ENCODE results near the gene B3GAT1.

The B3GAT1 gene

DNA sequence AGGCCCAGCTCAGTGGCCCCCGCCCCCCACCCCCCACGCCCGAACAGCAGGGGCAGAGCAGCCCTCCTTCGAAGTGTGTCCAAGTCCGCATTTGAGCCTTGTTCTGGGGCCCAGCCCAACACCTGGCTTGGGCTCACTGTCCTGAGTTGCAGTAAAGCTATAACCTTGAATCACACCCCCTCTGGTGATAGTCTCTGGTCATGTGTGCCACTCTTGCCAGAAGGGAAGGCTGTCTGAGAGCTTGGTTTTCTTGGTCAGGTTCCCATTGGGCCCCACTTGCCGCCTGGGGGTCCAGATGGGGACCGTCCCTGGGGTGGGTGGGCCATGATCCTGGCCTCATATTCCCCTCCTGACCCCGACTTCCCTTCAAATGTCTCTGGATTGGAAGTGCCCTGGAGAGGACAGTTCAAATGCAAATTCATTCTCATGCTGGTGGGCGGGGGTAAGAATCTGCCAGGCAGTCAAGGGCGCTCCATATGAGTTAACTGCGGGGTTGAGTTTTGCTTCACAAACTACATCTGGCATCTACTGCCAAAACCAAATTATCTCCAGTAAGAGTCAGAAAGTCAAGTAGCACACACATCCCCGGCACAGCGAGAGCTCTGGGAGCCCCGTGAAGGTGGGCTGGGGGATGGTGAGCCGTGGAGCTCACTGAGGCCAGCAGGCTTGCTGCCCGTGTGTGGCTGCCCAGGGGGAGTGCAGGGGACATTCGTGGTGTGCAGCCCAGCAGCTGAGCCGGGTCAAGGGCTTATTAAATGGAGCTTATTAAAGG lies 35.7 kb downstream of the B3GAT1 start:
- Histone ChIP-seq H3K4me2 (ENCODE audit: low read depth, low read length) (no peak overlapping the region), H3K27me3 (replicated peaks; ENCODE audit: insufficient read depth, low read length) (no peaks in the 10 kb centered on the region), H3K9me2 (replicated peaks; ENCODE audit: insufficient read depth, low read length) (no peaks in the 10 kb centered on the region), H2AFZ (ENCODE audit: low read length) (no peak overlapping the region), H3K9me3 (replicated peaks; ENCODE audit: insufficient read depth, low read length) (no peaks in the 10 kb centered on the region), H3K9ac (ENCODE audit: low read length) (no peak overlapping the region), H3K36me3 (replicated peaks; ENCODE audit: insufficient read depth, low read length) (no peaks in the 10 kb centered on the region), H3K79me2 (ENCODE audit: low read length) (no peaks in the 10 kb centered on the region), H3K4me3 (ENCODE audit: low read length) (no peak overlapping the region), H3K27ac (ENCODE audit: low read length) (no peak overlapping the region), H4K20me1 (ENCODE audit: insufficient read depth, low read length) (no peaks in the 10 kb centered on the region), H3F3A (ENCODE audit: insufficient read depth, low read length) (no peaks in the 10 kb centered on the region), H3K4me1 (ENCODE audit: low read length) (no peaks in the 10 kb centered on the region)
- no peak for DNase-seq
- no peak for TF ChIP-seq EZH2 (optimal IDR thresholded peaks at IDR 0.05; ENCODE audit: low read depth, low read length)
- no peak for TF ChIP-seq CTCF (IDR thresholded peaks at IDR 0.05; ENCODE audit: low read length)
- TF ChIP-seq EZH2phosphoT487 (IDR thresholded peaks at IDR 0.05; ENCODE audit: low read length): no peak

DNA sequence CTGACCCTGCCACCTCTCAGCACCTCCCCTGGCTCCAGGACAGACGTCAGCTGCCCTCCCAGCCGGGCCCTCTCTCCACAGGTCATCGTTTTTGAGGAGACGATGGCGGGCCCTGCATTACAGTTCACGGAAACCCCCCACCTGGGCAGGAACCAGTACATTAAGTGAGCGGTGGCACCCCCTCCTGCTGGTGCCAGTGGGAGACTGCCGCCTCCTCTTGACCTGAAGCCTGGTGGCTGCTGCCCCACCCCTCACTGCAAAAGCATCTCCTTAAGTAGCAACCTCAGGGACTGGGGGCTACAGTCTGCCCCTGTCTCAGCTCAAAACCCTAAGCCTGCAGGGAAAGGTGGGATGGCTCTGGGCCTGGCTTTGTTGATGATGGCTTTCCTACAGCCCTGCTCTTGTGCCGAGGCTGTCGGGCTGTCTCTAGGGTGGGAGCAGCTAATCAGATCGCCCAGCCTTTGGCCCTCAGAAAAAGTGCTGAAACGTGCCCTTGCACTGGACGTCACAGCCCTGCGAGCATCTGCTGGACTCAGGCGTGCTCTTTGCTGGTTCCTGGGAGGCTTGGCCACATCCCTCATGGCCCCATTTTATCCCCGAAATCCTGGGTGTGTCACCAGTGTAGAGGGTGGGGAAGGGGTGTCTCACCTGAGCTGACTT lies 37.0 kb downstream of the B3GAT1 start:
- no peaks in the 10 kb centered on the region for H3K27me3 ChIP-seq (replicated peaks; ENCODE audit: insufficient read depth, low read length)
- H3K27ac ChIP-seq (ENCODE audit: low read length): no peak overlapping the region
- no peaks in the 10 kb centered on the region for H3K4me1 ChIP-seq (ENCODE audit: low read length)
- H3K9ac ChIP-seq (ENCODE audit: low read length): no peak overlapping the region
- no peaks in the 10 kb centered on the region for H3K9me3 ChIP-seq (replicated peaks; ENCODE audit: insufficient read depth, low read length)
- no peak overlapping the region for H3K4me2 ChIP-seq (ENCODE audit: low read depth, low read length)
- H3K36me3 ChIP-seq (replicated peaks; ENCODE audit: insufficient read depth, low read length): no peaks in the 10 kb centered on the region
- no peaks in the 10 kb centered on the region for H4K20me1 ChIP-seq (ENCODE audit: insufficient read depth, low read length)
- no peaks in the 10 kb centered on the region for H3K9me2 ChIP-seq (replicated peaks; ENCODE audit: insufficient read depth, low read length)
- H3K4me3 ChIP-seq (ENCODE audit: low read length): no peak overlapping the region
- no peaks in the 10 kb centered on the region for H3K79me2 ChIP-seq (ENCODE audit: low read length)
- TF ChIP-seq CTCF (IDR thresholded peaks at IDR 0.05; ENCODE audit: low read length): no peak
- TF ChIP-seq EZH2 (optimal IDR thresholded peaks at IDR 0.05; ENCODE audit: low read depth, low read length): no peak
- TF ChIP-seq EZH2phosphoT487 (IDR thresholded peaks at IDR 0.05; ENCODE audit: low read length): no peak
- DNase-seq: no peak
- no peaks in the 10 kb centered on the region for H3F3A ChIP-seq (ENCODE audit: insufficient read depth, low read length)
- H2AFZ ChIP-seq (ENCODE audit: low read length): no peak overlapping the region

DNA sequence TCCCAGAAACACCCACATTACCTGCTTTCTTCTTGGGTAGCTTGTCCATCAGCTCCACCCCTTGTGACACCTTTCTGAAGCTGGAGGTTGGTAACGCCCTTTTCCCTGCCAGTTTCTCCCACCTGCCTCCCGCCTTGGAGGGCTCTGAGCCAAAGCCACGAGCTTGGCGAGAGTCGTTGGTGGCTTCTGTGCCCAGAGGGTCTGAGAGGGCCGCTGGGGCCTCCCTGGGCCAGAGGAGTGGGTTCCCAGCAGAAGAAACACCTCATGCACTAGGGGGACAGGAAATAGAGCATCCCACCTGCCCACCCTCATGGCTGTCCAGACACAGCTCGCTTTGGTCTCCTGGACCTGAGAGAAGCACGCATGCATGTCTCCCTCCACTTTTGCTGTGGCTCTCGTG lies 37.9 kb downstream of the B3GAT1 start:
- Histone ChIP-seq H3K9ac (ENCODE audit: low read length) (no peak overlapping the region), H4K20me1 (ENCODE audit: insufficient read depth, low read length) (no peaks in the 10 kb centered on the region), H3F3A (ENCODE audit: insufficient read depth, low read length) (no peaks in the 10 kb centered on the region), H3K36me3 (replicated peaks; ENCODE audit: insufficient read depth, low read length) (no peaks in the 10 kb centered on the region), H2AFZ (ENCODE audit: low read length) (no peak overlapping the region), H3K27ac (ENCODE audit: low read length) (no peak overlapping the region), H3K79me2 (ENCODE audit: low read length) (no peaks in the 10 kb centered on the region), H3K9me2 (replicated peaks; ENCODE audit: insufficient read depth, low read length) (no peaks in the 10 kb centered on the region), H3K4me1 (ENCODE audit: low read length) (no peaks in the 10 kb centered on the region), H3K27me3 (replicated peaks; ENCODE audit: insufficient read depth, low read length) (no peaks in the 10 kb centered on the region), H3K9me3 (replicated peaks; ENCODE audit: insufficient read depth, low read length) (no peaks in the 10 kb centered on the region), H3K4me3 (ENCODE audit: low read length) (no peak overlapping the region), H3K4me2 (ENCODE audit: low read depth, low read length) (no peak overlapping the region)
- no peak for TF ChIP-seq EZH2phosphoT487 (IDR thresholded peaks at IDR 0.05; ENCODE audit: low read length)
- TF ChIP-seq EZH2 (optimal IDR thresholded peaks at IDR 0.05; ENCODE audit: low read depth, low read length): no peak
- TF ChIP-seq CTCF (IDR thresholded peaks at IDR 0.05; ENCODE audit: low read length): no peak
- DNase-seq: no peak
